HepG2 (cell line): ENCODE data around the gene RAB6A. TPM values are rescaled to one million over a fixed set of nuclear protein-coding genes. Genes with fewer than 3 reads are reported as not detected.
A peak's percentile ranks its signal among the peaks of the same experiment; 100 is the strongest.

Experiments used
- ATAC-seq: fragments of 200-7000 bp; cut with Tn5 transposase; 3 replicates; pipeline ENCODE4 v1.9.1; 2020; ENCODE audit warnings: mild to moderate bottlenecking, moderate library complexity
- BruUV-seq: library from RNA; stranded (reverse); fragments of 400-500 nt; replicated peaks from 2 replicates; lab custom pipeline; 2021; lab: Mats Ljungman, UMichigan
- CTCF ChIA-PET: fragments of 300-600 bp; formaldehyde crosslinking; extraction: SDS; loops from one replicate; lab custom pipeline; 2021; ENCODE audit warnings: low total read pairs, inconsistent platforms, low intra/inter-chr PET ratio; lab: Yijun Ruan, JAX
- POLR2A ChIA-PET: fragments of 350-600 bp; sonication (Branson Sonifier 250); formaldehyde crosslinking; loops from one replicate; lab custom pipeline; 2020; ENCODE audit warnings: antibody characterized with exemption, inconsistent platforms; lab: Yijun Ruan, JAX
- DNase-seq: peaks from one replicate; pipeline ENCODE4 v3.0.0-alpha.2; 2015; ENCODE audit warnings: low spot score
- FAIRE-seq: peaks from 3 replicates; lab custom pipeline; 2011; peaks lifted over from hg19 to GRCh38; lab: Jason Lieb, UNC
- H2AFZ ChIP-seq: one replicate; pipeline ENCODE4 v1.6.1; 2011; ENCODE audit warnings: low read length, inconsistent platforms
- H3K27ac ChIP-seq: fragments of 300-600 bp; 3 replicates; pipeline ENCODE4 v1.8.0; 2011; ENCODE audit warnings: mixed run types, mild to moderate bottlenecking, mixed read lengths, low read length, inconsistent platforms; ENCODE audit not compliant: insufficient read depth; ENCODE audit errors: extremely low read length
- H3K27me3 ChIP-seq, 2 experiments: fragments of 200-600 bp in 1 of 2; 2 replicates in 1 of 2; 3 replicates in 1 of 2; pipeline versions ENCODE4 v1.6.0 to v1.8.0; 2011; ENCODE audit warnings: low read length in 2 of 2, mild to moderate bottlenecking in 2 of 2, moderate library complexity in 2 of 2, inconsistent platforms in 1 of 2; ENCODE audit not compliant: insufficient read depth in 2 of 2, control insufficient read depth in 1 of 2
- H3K36me3 ChIP-seq, 2 experiments: fragments of 200-600 bp in 1 of 2; replicated peaks in 1 of 2; 2 replicates in 1 of 2; 3 replicates in 1 of 2; pipeline versions ENCODE4 v1.5.1 to v1.8.0; 2011; ENCODE audit warnings: low read length in 2 of 2, inconsistent platforms in 1 of 2; ENCODE audit not compliant: insufficient read depth in 2 of 2, control insufficient read depth in 1 of 2
- H3K4me1 ChIP-seq: 2 replicates; pipeline ENCODE4 v1.5.1; 2012; ENCODE audit warnings: low read length, inconsistent platforms; ENCODE audit not compliant: insufficient read depth
- H3K4me2 ChIP-seq: 2 replicates; pipeline ENCODE4 v1.6.0; 2011; ENCODE audit warnings: low read depth, low read length, inconsistent platforms
- H3K4me3 ChIP-seq, 3 experiments: fragments of 200-600 bp in 1 of 3; sonication (generic), shearing (Covaris generic) in 1 of 3; replicated peaks in 1 of 3; 2 replicates each; pipeline ENCODE4 v1.5.1; 2011 to 2016; ENCODE audit warnings: low read length in 3 of 3, inconsistent platforms in 2 of 3, low read depth in 2 of 3, mild to moderate bottlenecking in 2 of 3, control low read depth in 1 of 3, mixed read lengths in 1 of 3; ENCODE audit not compliant: insufficient read depth in 1 of 3
- H3K79me2 ChIP-seq: one replicate; pipeline ENCODE4 v1.6.1; 2011; ENCODE audit warnings: low read length, inconsistent platforms; ENCODE audit not compliant: insufficient read depth
- H3K9ac ChIP-seq: 2 replicates; pipeline ENCODE4 v1.6.0; 2011; ENCODE audit warnings: mild to moderate bottlenecking, low read depth, low read length, inconsistent platforms; ENCODE audit not compliant: insufficient read depth
- H3K9me3 ChIP-seq: 2 replicates; pipeline ENCODE4 v1.5.1; 2012; ENCODE audit warnings: mild to moderate bottlenecking, low read length
- H4K20me1 ChIP-seq: 2 replicates; pipeline ENCODE4 v1.6.0; 2011; ENCODE audit warnings: inconsistent platforms, mild to moderate bottlenecking, low read length, moderate library complexity; ENCODE audit not compliant: insufficient read depth
- FOXK1 ChIP-seq: sonication (generic); formaldehyde crosslinking; IDR thresholded peaks from 2 replicates; pipeline ENCODE4 v1.4.0; 2020; ENCODE audit warnings: low read depth, missing genetic modification reagents, borderline replicate concordance
- HIVEP1 ChIP-seq: sonication (generic); formaldehyde crosslinking; IDR thresholded peaks from 2 replicates; pipeline ENCODE4 v1.4.0; 2020; ENCODE audit warnings: mild to moderate bottlenecking, missing genetic modification reagents
- ISL2 ChIP-seq: sonication (generic); formaldehyde crosslinking; IDR thresholded peaks from 2 replicates; pipeline ENCODE4 v1.5.0; 2020; ENCODE audit warnings: missing genetic modification reagents
- KAT8 ChIP-seq: IDR thresholded peaks from 2 replicates; pipeline ENCODE4 v1.6.1; 2016; ENCODE audit warnings: missing genetic modification reagents, missing compliant biosample characterization
- KLF12 ChIP-seq: sonication (generic); formaldehyde crosslinking; IDR thresholded peaks from 2 replicates; pipeline ENCODE4 v1.4.0; 2020; ENCODE audit warnings: missing genetic modification reagents, borderline replicate concordance
- SAP130 ChIP-seq: IDR thresholded peaks from 2 replicates; pipeline ENCODE4 v1.6.1; 2016; ENCODE audit warnings: low read depth
- TAF1 ChIP-seq: sonication (generic); formaldehyde crosslinking; IDR thresholded peaks from 2 replicates; pipeline ENCODE4 v1.4.0; 2020; ENCODE audit warnings: missing genetic modification reagents
- UBTF ChIP-seq: sonication (generic); formaldehyde crosslinking; IDR thresholded peaks from 2 replicates; pipeline ENCODE4 v1.4.0; 2020; ENCODE audit warnings: mild to moderate bottlenecking, missing genetic modification reagents
- ZFP41 ChIP-seq: sonication (generic); formaldehyde crosslinking; IDR thresholded peaks from 2 replicates; pipeline ENCODE4 v1.4.0; 2020; ENCODE audit warnings: mild to moderate bottlenecking, missing genetic modification reagents, borderline replicate concordance
- ZNF383 ChIP-seq: sonication (generic); formaldehyde crosslinking; IDR thresholded peaks from 2 replicates; pipeline ENCODE4 v1.4.0; 2020; ENCODE audit warnings: missing genetic modification reagents, mild to moderate bottlenecking, borderline replicate concordance
- ZNF512B ChIP-seq: sonication (generic); formaldehyde crosslinking; IDR thresholded peaks from 2 replicates; pipeline ENCODE4 v1.5.1; 2020; ENCODE audit warnings: missing genetic modification reagents, mild to moderate bottlenecking, borderline replicate concordance
- ZNF577 ChIP-seq: sonication (generic); formaldehyde crosslinking; IDR thresholded peaks from 2 replicates; pipeline ENCODE4 v1.4.0; 2020; ENCODE audit warnings: mild to moderate bottlenecking, low read depth, missing genetic modification reagents, borderline replicate concordance
- WGBS: methylation state at CpG from one replicate; pipeline ENCODE4 v1.1.6; 2017; ENCODE audit warnings: low lambda C conversion rate; 5-methylcytosine and 5-hydroxymethylcytosine counted together
- in situ Hi-C: cut with HindIII; loops from 2 replicates; pipeline ENCODE4 v1.10.0; 2017; ENCODE audit warnings: low pct_unique_long_range_greater_than_20kb; ENCODE audit not compliant: extremely low pct_ligation_motif_present
- intact Hi-C: fragments of 100-400 bp; cut with micrococcal nuclease; formaldehyde crosslinking; loops from one replicate; pipeline ENCODE4 v1.10.0; 2022; ENCODE audit not compliant: unreplicated experiment
- polyA plus RNA-seq, 8 experiments: library from polyadenylated mRNA; depleted of rRNA in 3 of 8; stranded (reverse) in 7 of 8; unstranded in 1 of 8; fragments of >200 nt; fragmentation: Illumina TruSeq in 4 of 8; extraction: Trizol in 4 of 8; gene quantifications; 2 replicates each; pipeline versions ENCODE4 v1.2.1 to v1.2.3, GENCODE V29; 2011 to 2016; ENCODE audit warnings: low read depth in 4 of 8, missing spikeins in 1 of 8, mixed read lengths in 1 of 8; ENCODE audit not compliant: insufficient read depth in 1 of 8
- total RNA-seq, 5 experiments: library from RNA; depleted of rRNA; stranded (reverse); fragments of >200 nt; fragmentation: Illumina TruSeq; extraction: Trizol; gene quantifications; 2 replicates each; pipeline ENCODE4 v1.2.3, GENCODE V29; 2016; ENCODE audit warnings: low read depth in 1 of 5
- TF ChIP-seq, protein P1 (sequence below): sonication (generic); formaldehyde crosslinking; IDR thresholded peaks from 2 replicates; pipeline ENCODE4 v1.4.0; 2020; ENCODE audit warnings: missing genetic modification reagents
- TF ChIP-seq, protein P2 (sequence below): sonication (generic); formaldehyde crosslinking; IDR thresholded peaks from 2 replicates; pipeline ENCODE4 v1.5.0; 2020; ENCODE audit warnings: missing genetic modification reagents

Gene RAB6A
- total and polyA plus RNA-seq, 2 of the 13 experiments (the other 11 are each of a cell fraction or from before 2014, with no cell fraction given): 74.3 to 121 TPM

GRCh38 chr11:73761403-73761945 lies 600 bp upstream of the RAB6A start:
- ChIA-PET CTCF (no interaction called here), POLR2A (interaction anchor here (0.6 to 8.3 kb wide), 14 partner anchors 9 to 209 kb away, joined by 3 to 194 read pairs (median 4); partner anchors contain the start of genes COA4, MRPL48 and PAAF1)
- in situ Hi-C loops (no loop called here), intact Hi-C loops (loop anchor here (1.0 to 2.0 kb wide), 2 partner anchors 18 to 115 kb away; partner anchors contain the start of genes COA4 and PAAF1)
- Histone ChIP-seq H3K4me2 (peak overlapping the region; percentile 66), H4K20me1 (peaks cover 23% of the 10 kb centered on the region), H3K27ac (peak overlapping the region; percentile 31), H3K4me3 (peak overlapping the region; percentile 28 to 55 (median 53); a peak in 5 of 6 replicates), H3K27me3 (no peaks in the 10 kb centered on the region; a peak in 2 of 5 replicates), H3K4me1 (peaks cover 23% of the 10 kb centered on the region), H3K9ac (peak overlapping the region; percentile 59; the same call in 1 of the 2 replicates), H2AFZ (no peak overlapping the region), H3K36me3 (no peaks in the 10 kb centered on the region), H3K79me2 (peaks cover 39% of the 10 kb centered on the region), H3K9me3 (no peaks in the 10 kb centered on the region)
- ATAC-seq: peak; percentile 16
- WGBS: 52% methylated on average over 16 of the region's 16 CpGs
- BruUV-seq: no TSS peak
- FAIRE-seq: no peak
- DNase-seq: no peak
- TF ChIP-seq KLF12 (CRISPR knock-in tag): 0 out of 2 replicates have a peak, but pooled peaks have one; percentile 18
- TF ChIP-seq, protein P1, sequence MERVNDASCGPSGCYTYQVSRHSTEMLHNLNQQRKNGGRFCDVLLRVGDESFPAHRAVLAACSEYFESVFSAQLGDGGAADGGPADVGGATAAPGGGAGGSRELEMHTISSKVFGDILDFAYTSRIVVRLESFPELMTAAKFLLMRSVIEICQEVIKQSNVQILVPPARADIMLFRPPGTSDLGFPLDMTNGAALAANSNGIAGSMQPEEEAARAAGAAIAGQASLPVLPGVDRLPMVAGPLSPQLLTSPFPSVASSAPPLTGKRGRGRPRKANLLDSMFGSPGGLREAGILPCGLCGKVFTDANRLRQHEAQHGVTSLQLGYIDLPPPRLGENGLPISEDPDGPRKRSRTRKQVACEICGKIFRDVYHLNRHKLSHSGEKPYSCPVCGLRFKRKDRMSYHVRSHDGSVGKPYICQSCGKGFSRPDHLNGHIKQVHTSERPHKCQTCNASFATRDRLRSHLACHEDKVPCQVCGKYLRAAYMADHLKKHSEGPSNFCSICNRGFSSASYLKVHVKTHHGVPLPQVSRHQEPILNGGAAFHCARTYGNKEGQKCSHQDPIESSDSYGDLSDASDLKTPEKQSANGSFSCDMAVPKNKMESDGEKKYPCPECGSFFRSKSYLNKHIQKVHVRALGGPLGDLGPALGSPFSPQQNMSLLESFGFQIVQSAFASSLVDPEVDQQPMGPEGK (CRISPR knock-in tag): peak; percentile 49; the same call in 1 of the 2 replicates
- TF ChIP-seq SAP130 (CRISPR knock-in tag): peak; percentile 4; the same call in 1 of the 2 replicates
- TF ChIP-seq KAT8 (CRISPR knock-in tag): no peak
- TF ChIP-seq ZNF577 (CRISPR knock-in tag): no peak
- TF ChIP-seq HIVEP1: no peak
- TF ChIP-seq UBTF: no peak
- no peak for TF ChIP-seq ZFP41 (CRISPR knock-in tag)
- no peak for TF ChIP-seq ZNF512B (CRISPR knock-in tag)
- TF ChIP-seq ISL2 (CRISPR knock-in tag): 0 out of 2 replicates have a peak, but pooled peaks have one; percentile 11
- TF ChIP-seq FOXK1 (CRISPR knock-in tag): peak; percentile 46; the same call in 1 of the 2 replicates
- no peak for TF ChIP-seq ZNF383
- TF ChIP-seq, protein P2, sequence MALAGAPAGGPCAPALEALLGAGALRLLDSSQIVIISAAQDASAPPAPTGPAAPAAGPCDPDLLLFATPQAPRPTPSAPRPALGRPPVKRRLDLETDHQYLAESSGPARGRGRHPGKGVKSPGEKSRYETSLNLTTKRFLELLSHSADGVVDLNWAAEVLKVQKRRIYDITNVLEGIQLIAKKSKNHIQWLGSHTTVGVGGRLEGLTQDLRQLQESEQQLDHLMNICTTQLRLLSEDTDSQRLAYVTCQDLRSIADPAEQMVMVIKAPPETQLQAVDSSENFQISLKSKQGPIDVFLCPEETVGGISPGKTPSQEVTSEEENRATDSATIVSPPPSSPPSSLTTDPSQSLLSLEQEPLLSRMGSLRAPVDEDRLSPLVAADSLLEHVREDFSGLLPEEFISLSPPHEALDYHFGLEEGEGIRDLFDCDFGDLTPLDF (CRISPR knock-in tag): 0 out of 2 replicates have a peak, but pooled peaks have one; percentile 24
- TF ChIP-seq TAF1 (CRISPR knock-in tag): no peak
